ENCODE results near the gene FOXP3.

DNA sequence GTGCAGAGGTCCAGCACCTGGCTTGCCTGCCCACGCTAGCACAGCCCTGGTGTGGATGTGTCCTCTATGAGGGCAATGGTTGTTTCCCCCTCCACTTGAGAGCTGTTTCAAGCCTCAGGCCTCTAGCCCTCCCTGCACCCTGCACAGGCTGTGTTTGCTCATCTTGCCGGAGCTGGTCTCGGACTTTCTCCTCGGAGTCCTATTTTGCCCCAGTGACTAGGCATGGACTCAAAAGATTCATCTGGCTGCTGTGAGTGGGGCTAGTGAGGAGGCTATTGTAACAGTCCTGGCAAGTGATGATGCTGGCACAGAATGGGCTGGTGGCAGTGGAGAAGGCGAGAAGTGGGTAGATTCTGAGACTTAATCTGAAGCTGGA is 5.8 kb downstream of the FOXP3 start:
- TF ChIP-seq, protein P1, sequence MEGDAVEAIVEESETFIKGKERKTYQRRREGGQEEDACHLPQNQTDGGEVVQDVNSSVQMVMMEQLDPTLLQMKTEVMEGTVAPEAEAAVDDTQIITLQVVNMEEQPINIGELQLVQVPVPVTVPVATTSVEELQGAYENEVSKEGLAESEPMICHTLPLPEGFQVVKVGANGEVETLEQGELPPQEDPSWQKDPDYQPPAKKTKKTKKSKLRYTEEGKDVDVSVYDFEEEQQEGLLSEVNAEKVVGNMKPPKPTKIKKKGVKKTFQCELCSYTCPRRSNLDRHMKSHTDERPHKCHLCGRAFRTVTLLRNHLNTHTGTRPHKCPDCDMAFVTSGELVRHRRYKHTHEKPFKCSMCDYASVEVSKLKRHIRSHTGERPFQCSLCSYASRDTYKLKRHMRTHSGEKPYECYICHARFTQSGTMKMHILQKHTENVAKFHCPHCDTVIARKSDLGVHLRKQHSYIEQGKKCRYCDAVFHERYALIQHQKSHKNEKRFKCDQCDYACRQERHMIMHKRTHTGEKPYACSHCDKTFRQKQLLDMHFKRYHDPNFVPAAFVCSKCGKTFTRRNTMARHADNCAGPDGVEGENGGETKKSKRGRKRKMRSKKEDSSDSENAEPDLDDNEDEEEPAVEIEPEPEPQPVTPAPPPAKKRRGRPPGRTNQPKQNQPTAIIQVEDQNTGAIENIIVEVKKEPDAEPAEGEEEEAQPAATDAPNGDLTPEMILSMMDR (IDR thresholded peaks at IDR 0.05; ENCODE audit: poor library complexity), result no peak
- TF ChIP-seq EZH2phosphoT487 (IDR thresholded peaks at IDR 0.05; ENCODE audit: low read depth, severe bottlenecking, unreplicated experiment) (no peak), EZH2 (IDR thresholded peaks at IDR 0.05; ENCODE audit: borderline replicate concordance) (no peak)

Measured in hepatocyte (in vitro differentiated cells).